WERI-Rb-1 (cell line): ENCODE data around the gene OR14A2.

Experiments
- DNase-seq: peaks from one replicate; pipeline ENCODE4 v3.0.0-alpha.2; 2020
- H3K27ac ChIP-seq: fragments of 250-450 bp; sonication (Bioruptor Pico); 2 replicates; pipeline ENCODE4 v1.5.1; 2020; ENCODE audit warnings: mild to moderate bottlenecking, moderate library complexity
- H3K27me3 ChIP-seq: fragments of 250-450 bp; sonication (Bioruptor Pico); 2 replicates; pipeline ENCODE4 v1.5.1; 2021; ENCODE audit warnings: mild to moderate bottlenecking, low read depth, moderate library complexity; ENCODE audit not compliant: insufficient read depth, severe bottlenecking
- H3K36me3 ChIP-seq: fragments of 250-450 bp; sonication (Bioruptor Pico); 2 replicates; pipeline ENCODE4 v1.5.1; 2020; ENCODE audit warnings: mild to moderate bottlenecking, moderate library complexity
- H3K4me3 ChIP-seq: 2 replicates; pipeline ENCODE4 v1.5.1; 2011; ENCODE audit warnings: low read depth, mild to moderate bottlenecking, control low read depth, low read length
- H3K9me3 ChIP-seq: fragments of 250-450 bp; sonication (Bioruptor Pico); 2 replicates; pipeline ENCODE4 v1.5.1; 2021; ENCODE audit warnings: mild to moderate bottlenecking, moderate library complexity; ENCODE audit not compliant: severe bottlenecking
- CTCF ChIP-seq: IDR thresholded peaks from 2 replicates; pipeline ENCODE4 v1.5.1; 2011; ENCODE audit warnings: low read depth, mild to moderate bottlenecking, control low read depth, inconsistent platforms, low read length

Gene OR14A2

GRCh38 chr1:247680171-247680570 is 67.8 kb downstream of the OR14A2 start:
- Histone ChIP-seq H3K27me3 (peaks cover 48% of the 10 kb centered on the region), H3K9me3 (no peaks in the 10 kb centered on the region), H3K27ac (no peak overlapping the region), H3K4me3 (no peak overlapping the region), H3K36me3 (no peaks in the 10 kb centered on the region)
- no peak for TF ChIP-seq CTCF
- no peak for DNase-seq

- no peak within 1 kb of the TSS for H3K27ac ChIP-seq
- no peak within 1 kb of the TSS for H3K4me3 ChIP-seq
- H3K36me3 ChIP-seq = no peaks in the 10 kb centered on the region
- no peak for TF ChIP-seq CTCF
- no peaks in the 10 kb centered on the region for H3K9me3 ChIP-seq
- no peak for DNase-seq
- peaks cover 46% of the 10 kb centered on the region for H3K27me3 ChIP-seq
Measured at GRCh38 chr1:247679639-247680038, 68.3 kb downstream of the OR14A2 start, which contains the start of gene OR13G1. TSS of gene OR13G1 (minus strand) at chr1:247679739. CDS start at chr1:247673041, 6,698 bp downstream.
